ENCODE data around the gene AKNA. TPM values are rescaled to one million over a fixed set of nuclear protein-coding genes. Genes with fewer than 3 reads are reported as not detected.

The AKNA gene
- total RNA-seq, 4 donors from 2014 or later: 12.5 to 18.5 (median 17.3) TPM

- 63% methylated on average over 1 of the region's 1 CpG for WGBS
- H3K27me3 ChIP-seq: no peaks in the 10 kb centered on the region
- TF ChIP-seq POLR2AphosphoS5 (IDR thresholded peaks at IDR 0.05): no peak
- no peak for TF ChIP-seq CTCF (IDR thresholded peaks at IDR 0.05)
- H3K36me3 ChIP-seq: peaks cover 0 to 21% (median 20%) of the 10 kb centered on the region in 4 donors
- no peak overlapping the region for H3K4me3 ChIP-seq
- no peak for DNase-seq (ENCODE audit: extremely low spot score)
- intact Hi-C loops (cut with DNase I): no loop called here
- peak overlapping the region; percentile 70 to 90 (median 86) for H3K27ac ChIP-seq (replicated peaks in 1 of 4)
- H3K9me3 ChIP-seq: no peaks in the 10 kb centered on the region
- peaks cover 50 to 77% (median 71%) of the 10 kb centered on the region in 4 donors for H3K4me1 ChIP-seq
These were observed 3.4 kb downstream of the AKNA start for GRCh38 chr9:114384341-114384740.

- intact Hi-C loops (cut with DNase I): no loop called here
- 57% methylated on average over 7 of the region's 8 CpGs for WGBS
- Histone ChIP-seq H3K36me3 (peaks cover 0 to 27% (median 26%) of the 10 kb centered on the region in 4 donors), H3K27me3 (no peaks in the 10 kb centered on the region), H3K4me1 (peaks cover 50 to 71% (median 66%) of the 10 kb centered on the region in 4 donors), H3K4me3 (peak overlapping the region in 1 of 4 donors; percentile 16), H3K9me3 (no peaks in the 10 kb centered on the region), H3K27ac (replicated peaks in 1 of 4) (peak overlapping the region; percentile 70 to 90 (median 86))
- TF ChIP-seq CTCF (IDR thresholded peaks at IDR 0.05) (no peak), EP300 (IDR thresholded peaks at IDR 0.05) (no peak), POLR2A (IDR thresholded peaks at IDR 0.05; ENCODE audit: low read depth) (no peak), POLR2AphosphoS5 (IDR thresholded peaks at IDR 0.05) (peak; percentile 12 to 59)
- no peak for DNase-seq (ENCODE audit: extremely low spot score)
These were observed 4.1 kb downstream of the AKNA start for GRCh38 chr9:114383521-114384231.

- Histone ChIP-seq H3K4me3 (peak overlapping the region in 2 of 4 donors; percentile 9 to 16), H3K36me3 (peaks cover 0 to 30% (median 26%) of the 10 kb centered on the region in 4 donors), H3K27me3 (no peaks in the 10 kb centered on the region), H3K4me1 (peaks cover 42 to 63% (median 58%) of the 10 kb centered on the region in 4 donors), H3K27ac (replicated peaks in 1 of 4) (peak overlapping the region; percentile 70 to 90 (median 86)), H3K9me3 (no peaks in the 10 kb centered on the region)
- no peak for DNase-seq (ENCODE audit: extremely low spot score)
- WGBS: 48% methylated on average over 17 of the region's 17 CpGs
- intact Hi-C loops (cut with DNase I): no loop called here
- TF ChIP-seq POLR2AphosphoS5 (IDR thresholded peaks at IDR 0.05) (no peak), CTCF (IDR thresholded peaks at IDR 0.05) (peak in 1 of 3 experiments; percentile 6)
These were observed 4.9 kb downstream of the AKNA start for GRCh38 chr9:114382699-114383520.

- no peak for DNase-seq (ENCODE audit: extremely low spot score)
- H3K27ac ChIP-seq (replicated peaks in 1 of 4): no peak overlapping the region
- no peaks in the 10 kb centered on the region for H3K9me3 ChIP-seq
- no peak for TF ChIP-seq CTCF (IDR thresholded peaks at IDR 0.05)
- no peak for TF ChIP-seq EP300 (IDR thresholded peaks at IDR 0.05)
- TF ChIP-seq POLR2A (IDR thresholded peaks at IDR 0.05; ENCODE audit: low read depth): no peak
- TF ChIP-seq POLR2AphosphoS5 (IDR thresholded peaks at IDR 0.05): no peak
- H3K4me1 ChIP-seq: peaks cover 13 to 25% (median 20%) of the 10 kb centered on the region in 4 donors
- peaks cover 9 to 66% (median 45%) of the 10 kb centered on the region in 4 donors for H3K36me3 ChIP-seq
- WGBS: 99% methylated on average over 4 of the region's 5 CpGs
- H3K27me3 ChIP-seq: no peaks in the 10 kb centered on the region
- intact Hi-C loops (cut with DNase I): no loop called here
- H3K4me3 ChIP-seq: no peak overlapping the region
These were observed 8.9 kb downstream of the AKNA start for GRCh38 chr9:114378883-114379282.
